GM21515 (cell line): ENCODE data around the gene KRT80.
"Not testable (repeated sequence)": the region's sequence is repeated elsewhere in the genome, so short reads cannot be mapped to it uniquely, and the experiment has no call there.

ENCODE experiments used
- ATAC-seq: cut with Tn5 transposase; IDR thresholded peaks from one replicate; pipeline ENCODE4 v1.9.1; 2021; ENCODE audit not compliant: unreplicated experiment

KRT80 gene

GRCh38 chr12:52191841-52192791 is at the start of gene KRT80:
TSS of gene KRT80 (minus strand) at chr12:52192014. CDS start at chr12:52191902, 112 bp downstream.
- ATAC-seq, result no peak

- no peak for ATAC-seq
Measured at GRCh38 chr12:52241205-52241842, 49.5 kb upstream of the KRT80 start.

DNA sequence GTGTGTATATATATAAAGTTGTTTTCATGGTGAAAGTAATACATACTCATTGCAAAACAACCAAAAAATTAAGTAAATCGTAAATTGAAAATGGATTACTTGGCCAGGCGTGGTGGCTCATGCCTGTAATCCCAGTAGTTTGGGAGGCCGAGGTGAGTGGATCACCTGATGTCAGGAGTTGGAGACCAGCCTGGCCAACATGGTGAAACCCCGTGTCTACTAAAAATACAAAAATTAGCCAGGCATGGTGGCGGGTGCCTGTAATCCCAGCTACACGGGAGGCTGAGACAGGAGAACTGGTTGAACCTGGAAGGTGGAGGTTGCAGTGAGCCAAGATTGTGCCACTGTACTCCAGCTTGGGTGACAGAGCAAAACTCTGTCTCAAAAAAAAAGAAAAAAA is 48.4 kb upstream of the KRT80 start:
- ATAC-seq, result not testable (repeated sequence)

DNA sequence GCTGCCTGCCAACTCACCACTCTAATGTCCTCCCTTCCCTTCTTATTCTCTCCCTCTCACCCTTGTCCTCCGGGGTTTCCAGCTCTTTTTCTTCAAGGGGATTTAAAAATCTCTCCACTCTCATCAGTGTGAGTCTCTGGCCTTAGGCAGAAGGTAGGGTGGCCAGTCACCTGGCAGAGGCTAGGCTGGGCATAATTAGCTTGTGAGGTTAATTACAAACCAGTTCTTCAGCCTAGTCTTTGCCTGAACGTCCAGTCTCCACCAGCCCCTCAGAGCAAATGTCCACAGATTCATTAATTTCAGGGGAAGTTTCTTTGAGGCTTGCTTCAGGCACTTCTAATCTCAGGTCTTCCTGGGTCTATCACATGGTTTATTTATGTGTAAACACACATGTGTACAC is 48.0 kb upstream of the KRT80 start:
- no peak for ATAC-seq

- no peak for ATAC-seq
Measured at GRCh38 chr12:52238916-52239646, 47.3 kb upstream of the KRT80 start.

DNA sequence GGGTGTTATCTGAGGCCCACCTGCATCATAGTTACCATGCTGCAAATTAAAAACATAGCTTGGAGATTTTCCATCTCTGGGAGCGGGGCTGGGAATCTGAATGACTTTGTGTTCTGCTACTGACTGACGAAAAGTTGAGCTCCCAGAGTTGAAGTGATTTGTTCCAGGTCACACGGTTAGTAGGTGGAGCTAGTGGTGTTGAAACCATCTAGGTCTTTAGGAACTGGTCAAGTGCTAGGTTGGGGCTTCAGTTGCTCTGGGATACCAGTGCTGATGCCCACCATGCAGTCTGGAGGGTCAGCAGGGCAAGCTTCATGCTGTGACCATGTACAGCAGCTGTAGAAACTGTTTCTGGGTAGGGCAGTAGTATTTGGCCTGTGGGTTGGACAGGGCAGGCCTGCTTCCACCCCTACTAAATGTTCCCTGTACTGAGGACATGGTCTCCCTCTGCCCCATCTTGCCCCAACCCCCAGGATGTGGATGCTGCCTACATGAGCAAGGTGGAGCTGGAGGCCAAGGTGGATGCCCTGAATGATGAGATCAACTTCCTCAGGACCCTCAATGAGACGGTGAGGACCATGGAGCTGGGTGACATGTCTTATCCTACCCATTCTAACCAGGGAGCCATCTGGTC is 46.5 kb upstream of the KRT80 start:
- no peak for ATAC-seq

DNA sequence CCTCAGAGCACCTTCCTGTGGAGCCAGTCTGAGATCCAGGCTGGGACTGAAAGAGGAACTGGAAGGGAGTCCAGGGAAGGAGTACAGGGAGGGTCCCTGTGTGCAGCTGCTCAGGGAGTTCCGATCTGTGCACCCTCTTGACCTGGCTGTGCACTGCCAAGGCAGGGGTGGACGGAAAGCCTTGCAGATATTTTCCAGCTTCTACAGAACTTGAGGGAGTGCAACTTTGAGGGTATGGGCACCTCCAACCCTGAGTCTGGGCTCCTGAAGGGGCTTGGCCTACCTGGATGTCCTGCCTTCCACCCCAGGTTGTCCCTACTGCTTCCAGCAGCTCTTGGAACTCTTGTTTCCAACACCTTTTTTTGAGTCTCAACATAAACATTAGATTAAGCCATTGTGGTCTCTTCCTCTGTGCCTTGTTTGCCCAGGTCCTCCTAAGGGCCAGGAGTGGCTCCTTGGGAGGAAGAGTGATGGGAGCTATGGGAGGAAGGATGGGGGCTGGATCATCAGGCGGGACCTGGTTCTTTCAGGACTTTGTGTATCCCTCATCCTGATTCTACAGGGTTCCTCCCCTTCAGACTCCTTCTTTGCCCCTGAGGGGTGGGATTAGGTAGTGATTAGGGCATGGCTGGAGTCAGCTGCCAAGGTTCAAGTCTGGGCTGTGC is 44.7 kb upstream of the KRT80 start:
- ATAC-seq, result no peak

DNA sequence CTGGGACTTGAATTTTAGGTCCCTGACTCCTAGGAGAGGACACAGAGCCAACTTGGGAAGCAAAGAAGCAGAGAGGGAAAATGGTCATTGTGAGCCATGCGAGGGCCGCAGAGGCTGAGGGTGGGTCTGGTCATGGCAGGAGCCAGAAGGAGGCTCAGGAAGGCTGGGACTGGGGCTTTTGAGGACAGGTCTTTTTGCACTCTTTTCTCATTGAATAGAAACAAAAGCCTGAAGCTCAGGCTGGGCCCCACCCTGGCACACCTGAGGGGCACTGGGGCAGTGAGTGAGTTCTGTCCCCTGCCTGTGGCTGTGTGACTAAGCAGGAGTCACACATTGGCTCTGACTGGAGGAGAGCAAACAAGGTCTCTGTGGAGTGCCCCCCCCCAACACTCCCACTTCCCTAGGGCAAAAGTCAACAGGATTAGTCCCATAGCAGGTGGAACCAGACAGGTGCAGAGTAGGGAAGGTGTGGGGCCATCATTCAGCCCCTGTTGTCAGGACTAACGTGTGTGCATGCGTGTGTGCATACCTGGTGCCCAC is 44.1 kb upstream of the KRT80 start:
- no peak for ATAC-seq

DNA sequence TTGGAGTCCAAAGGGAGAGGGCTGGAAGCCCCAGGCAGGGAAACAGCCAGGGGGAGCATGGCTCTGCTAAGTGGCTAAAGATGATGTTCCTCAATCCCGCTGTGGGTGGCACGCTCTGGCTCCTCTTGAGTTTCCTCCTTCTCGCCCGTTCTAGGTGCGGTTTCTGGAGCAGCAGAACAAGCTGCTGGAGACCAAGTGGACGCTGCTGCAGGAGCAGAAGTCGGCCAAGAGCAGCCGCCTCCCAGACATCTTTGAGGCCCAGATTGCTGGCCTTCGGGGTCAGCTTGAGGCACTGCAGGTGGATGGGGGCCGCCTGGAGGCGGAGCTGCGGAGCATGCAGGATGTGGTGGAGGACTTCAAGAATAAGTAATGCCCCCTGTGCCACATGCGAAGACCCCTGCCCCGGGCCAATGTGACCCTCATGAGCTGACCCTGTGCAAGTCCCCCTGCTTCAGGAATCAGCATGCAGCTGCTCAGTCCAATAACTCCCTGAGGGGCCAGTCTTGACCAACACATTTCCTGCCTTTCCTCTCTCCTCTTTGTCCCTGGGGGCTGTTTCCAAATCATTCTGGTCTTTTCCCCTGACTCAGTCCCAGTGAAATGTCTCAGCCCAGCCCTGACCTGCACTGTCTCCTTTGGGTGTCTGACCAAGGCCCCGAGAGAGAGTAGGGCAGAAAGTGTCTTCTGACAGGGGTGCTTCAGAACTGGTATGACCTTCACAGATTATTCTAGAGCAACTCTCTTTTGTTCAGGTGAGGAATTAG is 43.4 kb upstream of the KRT80 start:
- ATAC-seq, result no peak

- ATAC-seq, result no peak
Measured at GRCh38 chr12:52234223-52234810, 42.5 kb upstream of the KRT80 start.

GRCh38 chr12:52233462-52234207 is 41.8 kb upstream of the KRT80 start:
- ATAC-seq, result no peak

- ATAC-seq, result no peak
Measured at GRCh38 chr12:52232674-52233461, 41.1 kb upstream of the KRT80 start, which contains the start of gene KRT7. TSS of gene KRT7 (plus strand) at chr12:52233243. CDS start at chr12:52233297, 54 bp downstream.

GRCh38 chr12:52232203-52232673 is 40.4 kb upstream of the KRT80 start:
- ATAC-seq, result no peak

- no peak for ATAC-seq
Measured at GRCh38 chr12:52231305-52232202, 39.7 kb upstream of the KRT80 start.

DNA sequence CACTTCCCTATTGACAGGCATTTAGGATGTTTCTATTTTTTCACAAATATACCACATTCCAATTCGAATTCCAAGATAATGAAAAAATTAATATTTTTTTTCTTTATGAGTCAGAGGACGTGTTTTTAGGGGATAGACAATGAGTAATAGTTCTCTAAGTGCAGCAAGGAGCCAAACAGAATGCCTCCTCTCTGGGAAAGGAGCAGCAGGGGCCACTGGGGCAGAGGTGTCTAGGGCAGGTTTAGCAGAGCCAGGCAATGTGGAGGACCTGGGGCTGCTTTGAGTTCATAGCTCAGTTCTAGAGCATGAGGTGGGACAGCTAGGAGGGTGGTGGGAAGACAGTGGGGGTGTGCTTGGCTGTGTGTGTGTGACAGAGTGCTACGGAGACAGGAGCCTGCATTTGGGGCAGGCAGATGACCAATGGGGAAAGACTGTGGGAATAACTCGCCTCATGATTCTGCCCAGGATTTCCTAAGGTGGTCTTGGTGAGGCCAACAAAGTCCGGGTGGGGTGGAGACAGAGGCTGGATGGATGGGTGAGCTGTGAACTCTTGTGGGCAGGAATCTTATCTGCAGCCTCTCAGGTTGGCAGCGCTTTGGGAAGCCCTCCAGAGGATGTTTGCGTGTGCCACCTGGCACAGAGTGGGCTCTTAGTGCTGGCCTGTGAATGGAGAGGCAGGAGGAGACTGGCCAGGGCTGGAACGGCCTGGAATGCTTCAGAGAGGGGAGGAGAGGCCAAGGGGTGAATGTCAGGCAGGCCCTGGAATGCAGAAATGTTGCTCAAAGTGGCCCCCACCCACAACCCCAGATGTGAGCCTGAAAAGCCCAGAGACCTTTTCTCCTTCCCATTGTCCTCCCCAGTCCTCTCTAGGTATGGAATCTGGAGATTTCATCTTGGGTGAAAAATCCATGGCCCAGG is 38.8 kb upstream of the KRT80 start:
- no peak for ATAC-seq
